ENCODE measurements around the gene NVL. TPM values are rescaled to one million over a fixed set of nuclear protein-coding genes. Genes with fewer than 3 reads are reported as not detected.

The NVL gene
- polyA plus RNA-seq, 1 donor from 2014 or later = 77.3 TPM

GRCh38 chr1:224196813-224197600, 133.0 kb downstream of the NVL start:
- no peak overlapping the region for H2AFZ ChIP-seq (ENCODE audit: low read depth, low read length)

GRCh38 chr1:224193319-224193966, 136.5 kb downstream of the NVL start:
- Histone ChIP-seq H3K36me3 (ENCODE audit: insufficient read depth, low read length) (peaks cover 5% of the 10 kb centered on the region), H3K9ac (ENCODE audit: low read length) (no peak overlapping the region), H4K20me1 (ENCODE audit: insufficient read depth) (no peaks in the 10 kb centered on the region), H3K27me3 (ENCODE audit: insufficient read depth, low read depth, low read length) (no peaks in the 10 kb centered on the region), H3K27ac (ENCODE audit: low read length) (no peak overlapping the region), H3K9me3 (ENCODE audit: low read length) (no peaks in the 10 kb centered on the region), H3K4me2 (ENCODE audit: low read length) (no peak overlapping the region), H3F3A (ENCODE audit: insufficient read depth, low read length, poor library complexity, severe bottlenecking) (no peaks in the 10 kb centered on the region), H3K4me3 (ENCODE audit: low read length) (no peak overlapping the region), H2AFZ (ENCODE audit: low read depth, low read length) (no peak overlapping the region), H3K79me2 (replicated peaks; ENCODE audit: insufficient read depth, low read length) (peaks cover 4% of the 10 kb centered on the region), H3K9me2 (ENCODE audit: insufficient read depth, low read length) (no peaks in the 10 kb centered on the region)
- TF ChIP-seq REST (IDR thresholded peaks at IDR 0.05; ENCODE audit: borderline replicate concordance) (no peak), EZH2 (IDR thresholded peaks at IDR 0.05; ENCODE audit: borderline replicate concordance, insufficient read depth, low read length, poor library complexity, severe bottlenecking) (no peak), MXI1 (conservative IDR thresholded peaks at IDR 0.05; ENCODE audit: poor library complexity, severe bottlenecking) (no peak), POLR2AphosphoS5 (IDR thresholded peaks at IDR 0.05) (no peak), RAD21 (conservative IDR thresholded peaks at IDR 0.05) (no peak), SMC3 (conservative IDR thresholded peaks at IDR 0.05; ENCODE audit: poor library complexity) (no peak), EP300 (conservative IDR thresholded peaks at IDR 0.05; ENCODE audit: poor library complexity, severe bottlenecking) (no peak), TAF1 (IDR thresholded peaks at IDR 0.05; ENCODE audit: low read depth) (no peak)
- TF ChIP-seq, protein P1, sequence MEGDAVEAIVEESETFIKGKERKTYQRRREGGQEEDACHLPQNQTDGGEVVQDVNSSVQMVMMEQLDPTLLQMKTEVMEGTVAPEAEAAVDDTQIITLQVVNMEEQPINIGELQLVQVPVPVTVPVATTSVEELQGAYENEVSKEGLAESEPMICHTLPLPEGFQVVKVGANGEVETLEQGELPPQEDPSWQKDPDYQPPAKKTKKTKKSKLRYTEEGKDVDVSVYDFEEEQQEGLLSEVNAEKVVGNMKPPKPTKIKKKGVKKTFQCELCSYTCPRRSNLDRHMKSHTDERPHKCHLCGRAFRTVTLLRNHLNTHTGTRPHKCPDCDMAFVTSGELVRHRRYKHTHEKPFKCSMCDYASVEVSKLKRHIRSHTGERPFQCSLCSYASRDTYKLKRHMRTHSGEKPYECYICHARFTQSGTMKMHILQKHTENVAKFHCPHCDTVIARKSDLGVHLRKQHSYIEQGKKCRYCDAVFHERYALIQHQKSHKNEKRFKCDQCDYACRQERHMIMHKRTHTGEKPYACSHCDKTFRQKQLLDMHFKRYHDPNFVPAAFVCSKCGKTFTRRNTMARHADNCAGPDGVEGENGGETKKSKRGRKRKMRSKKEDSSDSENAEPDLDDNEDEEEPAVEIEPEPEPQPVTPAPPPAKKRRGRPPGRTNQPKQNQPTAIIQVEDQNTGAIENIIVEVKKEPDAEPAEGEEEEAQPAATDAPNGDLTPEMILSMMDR (IDR thresholded peaks at IDR 0.05; ENCODE audit: poor library complexity, severe bottlenecking) = no peak

More at GRCh38 chr1:224196813-224197600, 133.0 kb downstream of the NVL start:
- no peak overlapping the region for H3K9ac ChIP-seq (ENCODE audit: low read length)
- TF ChIP-seq EZH2 (IDR thresholded peaks at IDR 0.05; ENCODE audit: borderline replicate concordance, insufficient read depth, low read length, poor library complexity, severe bottlenecking) = no peak
- TF ChIP-seq, protein P1 (IDR thresholded peaks at IDR 0.05; ENCODE audit: poor library complexity, severe bottlenecking) = no peak
- no peaks in the 10 kb centered on the region for H3K9me3 ChIP-seq (ENCODE audit: low read length)
- no peak overlapping the region for H3K4me3 ChIP-seq (ENCODE audit: low read length)
- H3K79me2 ChIP-seq (replicated peaks; ENCODE audit: insufficient read depth, low read length) = no peaks in the 10 kb centered on the region
- H4K20me1 ChIP-seq (ENCODE audit: insufficient read depth) = no peaks in the 10 kb centered on the region
- no peaks in the 10 kb centered on the region for H3F3A ChIP-seq (ENCODE audit: insufficient read depth, low read length, poor library complexity, severe bottlenecking)
- H3K27me3 ChIP-seq (ENCODE audit: insufficient read depth, low read depth, low read length) = no peaks in the 10 kb centered on the region
- H3K4me2 ChIP-seq (ENCODE audit: low read length) = no peak overlapping the region
- no peak overlapping the region for H3K27ac ChIP-seq (ENCODE audit: low read length)
- H3K9me2 ChIP-seq (ENCODE audit: insufficient read depth, low read length) = no peaks in the 10 kb centered on the region
- H3K36me3 ChIP-seq (ENCODE audit: insufficient read depth, low read length) = peaks cover 5% of the 10 kb centered on the region

All from neural cell (in vitro differentiated cells).